DMS114 treated with DMSO at 0.1 percent for 48 hours (cell line): ENCODE measurements around the gene ARHGEF10L.

Experiments
- DNase-seq: peaks from one replicate; lab custom pipeline; 2025; ENCODE audit not compliant: unreplicated experiment; lab: John Stamatoyannopoulos, UW

ARHGEF10L gene

GRCh38 chr1:17566892-17567291 is 27.4 kb downstream of the ARHGEF10L start:
- DNase-seq, result no peak

- no peak for DNase-seq
Measured at GRCh38 chr1:17567582-17567981, 28.1 kb downstream of the ARHGEF10L start.

DNA sequence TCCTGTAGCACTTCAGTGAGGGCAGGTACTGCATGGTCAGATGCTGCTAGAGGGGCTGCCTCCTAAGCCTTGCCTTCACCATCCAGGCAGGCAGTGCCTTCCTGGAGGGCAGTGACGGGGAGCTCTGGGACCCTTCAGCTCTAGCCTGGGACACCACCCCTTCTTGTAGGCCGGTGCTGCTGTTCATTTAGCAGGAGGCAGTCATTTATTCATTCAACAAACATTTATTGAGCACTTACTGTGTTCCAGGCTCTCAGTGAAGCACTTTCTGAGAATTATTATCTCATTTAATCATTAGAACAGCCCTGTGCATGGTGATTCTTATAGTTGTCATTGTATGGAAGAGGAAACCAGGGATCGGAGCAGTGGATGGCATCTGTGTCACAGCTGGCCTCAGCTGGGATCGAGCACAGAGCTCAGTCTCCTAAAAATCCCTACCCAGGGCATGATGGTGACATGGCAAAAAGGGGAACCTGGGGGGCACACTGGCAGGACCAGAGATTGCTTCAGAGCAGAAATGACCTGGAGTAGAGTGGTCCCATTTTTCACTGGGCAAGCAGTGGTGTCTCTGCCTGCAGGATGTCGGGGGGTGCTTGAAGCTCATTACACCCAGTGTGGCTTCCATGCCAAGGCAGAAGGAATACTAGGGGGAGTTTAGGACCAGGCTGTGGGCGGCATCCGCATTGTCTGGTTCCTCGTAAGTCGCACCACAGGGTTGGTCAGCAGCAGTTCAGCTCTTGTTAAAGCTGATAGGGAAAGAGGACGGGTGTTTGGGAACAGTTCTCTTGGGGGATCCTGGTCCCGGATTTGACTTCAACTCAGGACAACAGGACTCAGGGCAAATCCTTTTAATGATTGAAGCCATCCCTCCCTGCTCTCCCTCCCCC is 28.8 kb downstream of the ARHGEF10L start:
- DNase-seq, result no peak

DNA sequence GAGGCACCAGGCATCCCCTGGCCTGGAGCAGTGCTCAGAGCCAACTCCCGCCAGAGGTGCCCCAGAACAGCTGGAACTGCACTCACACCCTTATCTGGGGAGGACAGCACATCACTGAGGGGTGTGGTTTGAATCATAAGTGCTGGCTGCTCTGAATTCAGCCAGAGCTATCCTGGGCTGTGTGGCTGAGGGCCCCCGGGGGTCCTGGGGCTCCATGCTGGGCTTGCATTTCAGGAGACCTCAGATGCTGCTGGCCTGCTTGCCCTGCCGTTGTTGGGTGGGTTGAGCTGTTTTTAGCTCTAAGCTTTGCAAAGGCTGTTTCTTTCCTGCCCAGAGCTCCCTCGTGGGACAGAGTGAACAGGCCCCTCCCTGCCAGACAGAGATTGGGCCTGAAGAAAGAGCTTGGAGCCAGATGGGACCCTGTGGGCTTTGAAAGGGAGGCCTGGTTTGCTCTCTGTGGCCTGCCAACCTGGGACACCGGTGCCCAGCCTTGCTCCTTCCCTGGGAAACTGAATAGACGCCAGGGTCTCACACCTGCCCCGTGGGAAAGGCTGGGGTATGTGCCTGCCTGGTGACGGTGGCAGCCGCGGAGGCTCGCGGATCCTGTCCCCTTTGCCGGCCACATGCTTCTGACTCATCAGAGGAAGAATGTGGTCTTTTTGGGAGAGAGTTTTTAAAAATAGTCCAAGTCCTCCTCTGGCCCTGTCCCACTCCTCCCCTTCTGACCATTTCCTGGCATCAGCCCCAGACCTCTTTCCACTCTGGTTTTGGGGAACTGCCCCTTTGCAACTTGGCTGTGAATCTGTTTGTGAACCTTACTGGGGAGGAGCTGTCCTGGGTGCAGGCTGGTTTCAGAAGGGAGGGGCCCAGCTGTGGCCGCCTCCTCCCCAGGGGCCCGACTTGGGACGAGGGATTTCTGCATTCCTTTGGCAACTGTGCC is 30.0 kb downstream of the ARHGEF10L start:
- no peak for DNase-seq

DNA sequence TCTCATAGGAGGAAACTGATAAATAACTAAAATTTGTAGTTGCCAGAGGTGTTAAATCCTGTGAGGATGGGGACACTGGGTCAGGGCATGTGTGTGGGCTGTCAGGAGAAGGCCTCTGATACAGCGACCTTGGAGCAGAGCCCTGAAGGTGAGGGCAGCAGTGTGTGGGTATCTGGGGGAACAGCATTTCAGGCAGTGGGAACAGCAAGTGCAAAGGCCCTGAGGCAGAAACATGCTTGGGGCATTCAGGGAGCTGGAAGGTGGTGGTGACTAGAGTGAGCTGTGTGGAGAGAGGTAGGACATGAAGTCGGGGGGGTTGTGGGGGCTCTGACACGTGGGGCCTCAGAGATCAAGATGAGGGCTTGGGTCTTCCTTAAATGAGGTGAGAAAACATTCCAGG is 30.7 kb downstream of the ARHGEF10L start:
- DNase-seq, result no peak

GRCh38 chr1:17572264-17572985 is 32.9 kb downstream of the ARHGEF10L start:
- no peak for DNase-seq

- DNase-seq, result no peak
Measured at GRCh38 chr1:17573518-17574041, 34.1 kb downstream of the ARHGEF10L start.

GRCh38 chr1:17574516-17574915 is 35.0 kb downstream of the ARHGEF10L start:
- no peak for DNase-seq

GRCh38 chr1:17575797-17576518 is 36.5 kb downstream of the ARHGEF10L start:
- no peak for DNase-seq

DNA sequence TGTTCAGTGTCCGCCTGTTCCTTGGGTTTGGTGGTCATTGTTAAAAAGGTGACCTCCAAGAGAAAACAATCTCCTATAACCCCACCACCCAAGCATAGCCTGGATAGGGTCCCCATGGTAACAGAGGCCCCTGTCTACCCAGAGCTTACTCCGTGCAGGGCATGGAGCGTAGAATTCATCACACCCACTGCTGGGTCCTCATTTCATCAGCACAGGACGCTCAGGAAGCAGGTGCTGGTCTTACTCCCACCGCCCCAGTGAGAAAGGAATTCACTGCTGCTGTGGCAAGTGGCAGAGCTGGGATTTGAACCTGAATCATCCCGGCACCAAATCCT is 37.0 kb downstream of the ARHGEF10L start:
- no peak for DNase-seq

GRCh38 chr1:17577907-17578297 is 38.4 kb downstream of the ARHGEF10L start:
- DNase-seq, result no peak

DNA sequence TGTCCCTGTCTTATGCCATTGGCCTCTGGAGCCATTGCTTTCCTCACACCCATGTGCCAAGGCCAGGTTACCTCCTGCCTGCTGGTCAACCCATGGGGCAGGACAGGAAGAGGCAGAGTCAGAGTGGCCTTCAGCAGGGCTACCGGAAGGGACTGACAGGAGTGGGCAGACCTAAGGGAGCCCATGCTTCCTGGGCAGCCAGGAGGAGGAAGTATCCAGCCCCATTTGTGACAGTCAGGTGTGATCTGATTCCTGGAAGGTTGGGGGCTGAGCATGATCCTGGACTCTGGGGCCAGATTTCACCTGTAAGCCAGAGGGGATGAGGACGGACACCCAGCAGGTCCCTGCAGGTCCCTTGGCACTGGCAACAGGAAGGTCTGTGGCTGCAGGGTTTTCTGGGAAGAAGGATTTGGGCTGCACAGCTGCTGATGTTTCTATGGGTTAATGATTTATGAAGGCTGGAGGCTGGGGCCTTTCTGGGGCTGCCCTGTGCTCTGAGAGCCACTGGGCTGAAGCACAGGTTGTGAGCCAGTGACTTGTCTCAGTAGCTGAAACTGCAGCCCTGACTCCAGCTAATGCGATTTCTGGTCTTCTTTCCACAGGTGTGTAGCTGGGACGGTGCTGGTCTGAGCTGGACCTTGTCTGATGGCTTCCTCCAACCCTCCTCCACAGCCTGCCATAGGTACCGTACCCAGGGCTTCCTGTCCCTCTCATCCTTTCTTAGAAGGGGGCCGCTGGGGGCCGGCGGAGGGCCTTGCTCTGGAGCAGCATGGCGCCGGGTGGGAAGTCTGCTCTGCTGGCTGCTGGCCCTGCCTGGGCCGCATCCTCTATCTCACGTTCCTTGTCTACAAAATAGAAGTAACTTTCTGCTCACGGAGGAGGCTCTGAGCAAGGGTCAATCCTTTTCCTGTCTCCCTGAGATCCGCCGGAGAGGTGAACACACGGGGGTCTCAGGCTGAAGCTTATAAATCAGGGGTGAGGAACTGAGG is 40.7 kb downstream of the ARHGEF10L start:
- DNase-seq, result no peak

DNA sequence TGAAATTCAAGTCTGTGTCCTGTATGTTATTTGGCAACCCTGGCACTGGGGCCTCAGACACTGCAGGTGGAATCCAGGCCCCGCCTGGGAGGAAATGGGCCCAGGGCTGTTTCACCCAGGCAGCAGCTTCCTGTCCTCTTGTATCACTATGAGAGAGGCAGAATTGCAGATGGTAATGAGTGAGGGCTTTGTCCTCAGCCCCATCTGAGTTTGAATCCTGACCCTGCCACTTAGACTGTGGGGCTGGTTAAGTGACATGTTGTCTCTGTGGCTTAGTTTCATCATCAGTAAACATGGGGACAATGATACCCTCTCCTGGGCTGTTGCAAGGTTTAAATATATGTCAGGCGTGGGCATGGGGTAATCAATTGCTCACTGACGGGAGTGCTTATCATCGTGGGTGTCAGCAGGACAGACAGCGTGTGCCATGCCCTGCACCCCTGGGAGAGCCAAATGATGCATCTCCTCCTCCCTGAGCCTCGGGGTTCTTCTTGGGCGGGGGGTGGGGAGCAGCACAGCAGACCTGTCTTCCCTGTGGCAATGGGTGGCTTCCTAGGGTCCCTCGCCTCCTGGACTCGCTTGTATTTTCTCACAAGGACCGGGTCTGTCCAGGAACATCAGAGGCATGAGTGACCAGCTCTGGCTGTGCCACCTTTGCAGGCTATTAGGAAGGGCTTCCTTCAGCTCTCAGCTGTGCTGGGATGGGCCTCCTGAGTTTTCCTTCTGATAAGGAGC is 42.1 kb downstream of the ARHGEF10L start:
- no peak for DNase-seq

GRCh38 chr1:17582124-17582774 is 42.8 kb downstream of the ARHGEF10L start:
- DNase-seq, result no peak

- DNase-seq, result no peak
Measured at GRCh38 chr1:17584539-17584938, 45.0 kb downstream of the ARHGEF10L start.

DNA sequence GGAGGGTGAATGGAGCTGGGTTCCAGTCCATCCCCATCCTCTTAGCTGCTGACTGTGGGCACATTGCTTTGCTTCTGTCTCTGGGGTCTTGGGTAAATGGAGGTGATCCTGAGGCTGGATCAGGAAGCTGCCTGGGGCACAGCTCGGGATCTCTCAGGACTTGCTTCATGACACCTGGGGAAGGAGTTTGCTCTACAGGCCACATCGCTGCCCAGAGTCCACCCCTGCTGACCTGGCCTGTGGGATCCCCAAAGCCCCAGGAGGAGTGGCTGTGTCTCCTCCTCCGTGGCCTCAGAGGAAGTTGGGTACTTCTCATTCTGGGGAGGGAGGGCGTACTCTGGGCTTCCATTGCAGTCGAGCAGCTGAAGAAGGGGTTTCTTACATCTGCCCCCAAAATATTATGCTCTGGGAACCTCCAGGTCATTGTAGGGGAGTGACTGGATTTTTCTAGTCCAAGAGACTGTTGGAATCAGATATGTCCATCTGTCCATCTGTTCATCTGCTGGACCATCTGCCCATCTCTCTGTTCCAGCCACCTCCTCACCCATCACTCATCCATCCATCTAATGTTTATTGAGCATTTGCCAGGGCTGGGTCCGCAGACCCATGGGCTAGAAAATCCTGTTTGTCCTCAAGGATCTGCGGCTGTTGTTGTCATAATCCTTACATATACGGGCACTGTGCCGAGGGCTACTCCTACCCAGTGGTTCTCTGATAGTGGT is 45.9 kb downstream of the ARHGEF10L start:
- DNase-seq, result no peak

DNA sequence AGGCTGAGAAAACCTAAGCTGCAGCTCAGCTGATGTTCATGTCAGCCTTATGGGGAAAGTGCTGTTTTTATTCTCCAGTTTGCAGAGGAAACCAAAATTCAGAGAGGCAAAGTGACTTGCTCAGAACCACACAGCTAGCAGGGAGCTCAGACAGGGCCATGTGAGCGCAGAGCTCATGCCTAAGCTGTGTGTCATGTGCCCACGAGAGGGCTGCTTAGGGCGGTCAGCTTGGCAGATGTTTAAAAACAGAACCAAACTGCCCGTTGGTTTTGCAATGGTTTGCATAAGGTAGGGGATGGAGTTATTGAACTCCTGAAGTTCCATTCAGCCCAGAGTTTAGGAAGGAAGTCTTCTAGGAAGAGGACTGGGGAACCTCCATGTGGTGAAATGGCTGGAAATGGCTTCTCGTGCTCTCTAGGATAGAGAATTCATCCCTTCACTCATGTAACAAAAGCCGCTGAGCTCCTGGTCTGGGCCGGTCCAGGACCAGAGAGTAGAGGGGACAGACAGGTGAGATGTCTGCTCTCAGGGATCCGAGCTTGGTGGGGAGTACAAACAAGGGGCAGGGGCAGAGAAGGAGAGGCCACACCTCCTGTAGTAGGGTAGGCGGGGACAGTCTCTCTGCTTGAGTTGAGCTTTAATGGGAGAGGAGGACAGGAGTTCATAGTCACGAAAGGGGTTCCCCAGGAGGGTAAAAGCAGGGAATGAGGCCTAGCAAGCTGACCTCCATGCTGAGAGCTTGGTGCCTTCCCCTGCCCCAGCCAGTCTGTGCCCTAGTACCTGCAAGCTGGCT is 46.9 kb downstream of the ARHGEF10L start:
- DNase-seq, result no peak
